DMS114 treated with DMSO at 0.1 percent for 48 hours (cell line): ENCODE measurements around the gene C1QTNF6.
"Not testable (repeated sequence)": the region's sequence is repeated elsewhere in the genome, so short reads cannot be mapped to it uniquely, and the experiment has no call there.

Experiments
- DNase-seq: peaks from one replicate; lab custom pipeline; 2025; ENCODE audit not compliant: unreplicated experiment; lab: John Stamatoyannopoulos, UW

The C1QTNF6 gene

DNA sequence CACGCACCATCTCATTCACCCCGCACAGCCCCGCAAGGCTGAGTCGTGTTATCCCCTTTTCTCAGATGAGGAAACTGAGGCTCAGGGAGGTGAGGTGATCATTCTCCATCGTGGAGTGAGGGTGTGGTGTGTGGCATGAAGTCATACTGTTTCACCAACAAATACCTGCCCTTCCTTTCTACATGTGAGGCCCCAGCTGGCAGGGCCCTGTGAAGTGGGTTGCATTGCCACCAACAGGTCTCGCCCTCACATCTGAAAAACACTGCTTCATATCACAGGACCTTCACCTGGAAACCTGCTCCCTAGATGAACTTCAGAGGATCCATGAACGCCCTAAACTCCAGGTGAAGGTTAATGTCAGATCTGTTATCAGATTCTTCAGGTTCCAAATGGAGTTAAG lies 19.9 kb upstream of the C1QTNF6 start:
- no peak for DNase-seq

DNA sequence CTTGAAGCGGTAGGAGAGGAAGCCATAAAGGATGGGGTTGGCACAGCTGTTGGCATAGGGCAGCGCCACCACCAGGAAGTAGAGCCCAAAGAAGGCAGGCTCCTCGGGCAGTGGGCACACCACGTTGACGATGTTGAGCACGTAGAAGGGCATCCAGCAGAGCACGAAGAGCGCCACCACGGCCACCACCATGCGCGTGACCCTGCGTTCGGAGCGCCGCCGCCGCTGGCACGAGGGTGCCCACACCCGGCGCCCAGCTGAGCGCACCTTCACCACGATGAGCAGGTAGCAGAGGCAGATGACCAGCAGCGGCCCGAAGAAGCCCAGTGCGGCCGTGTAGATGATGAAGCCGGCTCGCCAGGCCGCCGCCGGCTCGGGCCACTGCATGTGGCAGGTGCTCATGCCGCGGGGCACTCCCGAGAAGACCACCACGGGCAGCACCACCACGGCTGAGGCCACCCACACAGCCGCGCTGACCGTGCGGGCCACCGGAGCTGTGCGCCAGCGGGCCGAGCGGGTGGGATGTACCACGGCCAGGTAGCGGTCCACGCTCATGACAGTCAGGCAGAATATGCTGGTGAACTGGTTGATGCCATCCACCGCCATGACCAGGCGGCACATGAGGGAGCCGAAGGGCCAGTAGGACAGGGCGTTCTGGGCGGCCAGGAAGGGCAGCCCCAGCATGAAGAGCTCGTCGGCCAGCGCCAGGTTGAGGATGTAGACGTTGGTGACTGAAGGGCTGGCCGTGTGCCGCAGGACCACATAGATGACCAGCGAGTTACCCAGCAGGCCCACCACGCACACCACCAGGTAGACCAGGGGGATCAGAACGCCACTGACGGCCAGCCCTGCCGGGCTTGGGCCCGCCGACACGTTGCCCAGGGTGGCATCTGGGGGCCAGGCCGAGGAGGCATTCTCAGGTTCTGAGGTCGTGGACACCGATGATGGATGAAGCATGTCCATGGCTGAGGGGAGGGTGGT lies 19.1 kb upstream of the C1QTNF6 start:
- DNase-seq, result no peak

DNA sequence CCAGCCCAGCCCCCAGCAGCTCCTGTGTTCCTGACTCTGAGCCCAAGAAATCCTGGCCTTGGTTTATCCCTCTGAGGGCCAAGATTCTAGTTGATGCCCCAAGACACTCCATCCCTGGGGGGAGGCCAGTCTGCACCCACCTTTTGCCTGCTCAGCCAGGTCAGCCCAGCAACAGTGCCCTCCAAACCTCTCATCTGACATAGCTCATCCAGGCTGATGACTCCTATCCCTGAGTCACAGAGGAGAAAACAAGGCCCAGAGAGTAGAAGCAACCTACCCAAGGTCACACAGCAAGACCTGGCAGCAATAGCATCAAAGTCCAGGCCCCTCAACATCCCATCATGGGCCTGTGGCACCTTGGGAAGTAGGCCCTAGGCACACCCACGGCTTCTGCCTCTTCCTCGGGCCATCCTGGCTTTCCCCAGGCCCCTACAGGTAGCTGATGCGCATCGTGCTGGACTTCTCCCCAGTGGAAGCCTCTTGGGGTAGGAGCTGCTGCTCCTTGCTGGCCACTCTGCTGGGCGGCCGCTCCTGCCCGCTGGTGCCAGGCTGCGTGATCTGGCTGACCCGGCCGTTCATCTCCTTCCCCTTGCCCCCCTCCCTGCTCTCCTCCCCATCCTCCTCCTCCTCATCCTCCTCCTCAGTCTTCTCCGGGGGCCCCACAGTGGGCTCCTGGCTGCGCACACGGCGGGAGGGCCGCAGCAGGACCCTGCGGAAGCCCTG lies 18.2 kb upstream of the C1QTNF6 start:
- DNase-seq, result no peak

DNA sequence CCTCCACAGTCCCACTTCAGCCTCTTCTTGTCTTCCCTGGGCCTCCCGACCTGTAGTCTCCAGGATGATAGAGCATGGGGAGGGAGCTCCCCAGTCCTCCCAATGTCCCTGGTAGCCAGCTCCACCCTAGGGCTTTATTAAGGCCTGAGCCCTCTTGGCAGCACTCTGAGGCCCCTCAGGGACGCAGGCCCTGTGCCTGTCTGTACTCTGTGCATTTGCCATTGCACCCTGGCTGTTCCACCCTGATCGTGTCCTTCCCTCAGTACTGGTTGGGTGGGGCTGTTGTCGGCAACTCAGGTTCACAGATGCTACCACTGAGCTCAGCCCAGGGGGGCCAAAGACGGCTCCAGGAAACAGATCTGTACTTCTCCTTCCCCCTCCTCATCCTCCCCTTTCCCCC lies 17.0 kb upstream of the C1QTNF6 start:
- no peak for DNase-seq

DNA sequence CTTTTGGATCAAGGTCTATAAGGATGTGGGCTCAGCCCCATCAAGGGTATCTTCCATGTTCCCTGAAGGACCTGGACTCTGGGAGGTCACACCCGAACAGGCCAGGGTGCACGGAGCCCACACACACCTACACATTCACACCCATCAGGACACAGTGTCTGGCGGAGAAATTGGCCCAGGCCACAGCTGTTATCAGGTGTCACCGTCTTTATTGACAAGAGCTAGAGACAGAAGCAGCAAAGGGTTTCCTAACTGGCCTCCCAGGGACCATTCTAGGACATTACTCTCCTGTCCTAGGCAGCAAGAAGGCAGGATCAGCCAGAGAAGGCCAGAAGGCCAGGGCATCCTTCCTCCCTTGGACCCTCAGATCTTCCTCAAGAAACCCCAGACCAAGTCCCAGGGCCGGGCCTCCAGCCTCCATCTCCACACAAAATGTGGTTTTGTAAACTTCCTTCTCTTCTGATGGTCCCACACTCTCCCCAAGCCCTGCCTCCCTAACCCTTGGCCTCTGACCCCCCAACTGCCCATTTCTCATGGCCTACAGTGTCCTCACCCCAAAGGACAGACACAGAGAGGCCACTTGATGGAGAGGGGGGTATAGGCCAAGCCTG lies 16.1 kb upstream of the C1QTNF6 start:
- no peak for DNase-seq

DNA sequence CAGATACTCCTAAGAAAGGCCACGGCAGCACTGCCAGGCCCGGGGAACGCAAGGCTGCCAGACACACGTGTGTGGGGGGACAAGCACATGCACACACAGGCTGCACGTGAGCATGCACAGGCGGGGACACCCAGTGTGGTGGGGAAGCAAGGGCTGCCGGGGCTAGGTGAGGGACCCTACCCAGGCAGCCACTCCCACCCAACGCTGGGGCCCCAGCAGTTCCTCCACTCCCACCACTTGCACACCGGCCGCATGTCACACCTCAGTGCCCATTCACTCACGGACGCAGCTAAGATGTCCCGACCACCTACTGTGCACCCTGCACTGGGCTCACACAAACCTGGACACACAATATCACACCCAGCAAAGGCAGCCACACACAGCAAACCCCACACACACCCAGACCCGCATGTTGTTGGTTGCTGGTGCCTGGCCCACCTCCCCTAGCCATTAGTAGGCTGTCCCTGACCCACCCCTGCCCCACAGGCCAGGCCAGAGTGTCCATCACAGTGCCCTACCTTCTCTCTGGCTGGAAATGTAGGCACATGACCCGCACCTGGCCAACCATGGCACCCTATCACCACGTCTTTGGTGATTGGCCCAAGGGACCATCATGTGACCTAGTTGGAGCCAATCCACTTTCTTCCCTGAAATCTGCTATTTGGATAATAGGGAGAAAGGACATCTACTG lies 15.5 kb upstream of the C1QTNF6 start:
- no peak for DNase-seq

DNA sequence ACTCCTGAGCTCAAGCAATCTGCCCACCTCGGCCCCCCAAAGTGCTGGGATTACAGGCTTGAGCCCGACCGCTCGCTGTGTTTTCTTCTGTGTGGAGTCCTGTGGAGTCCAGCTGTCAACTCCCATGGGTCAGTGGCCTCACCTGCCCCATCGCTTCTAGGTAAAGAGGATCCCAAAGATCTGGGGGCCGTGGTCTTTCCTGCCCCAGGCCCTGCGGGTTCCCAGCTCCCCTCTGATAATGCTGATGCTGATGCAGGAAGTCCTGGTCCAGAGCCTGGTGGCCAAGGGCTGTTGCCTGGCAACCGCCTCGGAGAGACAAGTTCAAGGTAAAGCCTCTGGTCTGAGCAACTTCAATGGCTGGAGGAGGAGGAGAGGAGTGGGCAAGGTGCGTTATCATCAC lies 14.7 kb upstream of the C1QTNF6 start:
- DNase-seq, result no peak

DNA sequence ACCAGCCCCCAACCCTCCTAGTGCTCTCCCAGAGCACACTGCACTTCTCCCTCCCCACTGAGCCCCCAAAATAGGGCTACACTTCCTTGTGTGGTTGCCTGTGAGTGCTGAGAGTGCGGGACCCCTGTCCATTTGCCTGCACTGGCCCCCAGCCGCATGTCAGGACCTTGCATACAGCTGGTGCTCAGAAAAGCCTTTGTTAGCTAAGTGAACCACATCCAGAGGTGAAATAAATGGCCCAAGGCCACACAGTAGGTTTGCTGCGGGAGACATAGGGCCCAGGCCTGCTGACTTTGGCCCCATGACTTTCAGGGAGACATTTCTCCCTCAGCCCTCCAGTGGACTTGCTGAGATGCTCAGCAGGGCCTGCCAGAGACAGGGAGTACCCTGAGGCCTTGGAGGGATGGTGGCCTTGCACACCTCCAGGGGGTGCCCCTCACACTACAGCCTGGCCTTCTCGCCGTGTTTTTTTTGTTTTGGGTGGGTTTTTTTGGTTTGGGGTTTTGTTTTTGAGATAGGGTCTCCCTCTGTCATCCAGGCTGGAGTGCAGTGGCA lies 14.0 kb upstream of the C1QTNF6 start:
- DNase-seq, result no peak

DNA sequence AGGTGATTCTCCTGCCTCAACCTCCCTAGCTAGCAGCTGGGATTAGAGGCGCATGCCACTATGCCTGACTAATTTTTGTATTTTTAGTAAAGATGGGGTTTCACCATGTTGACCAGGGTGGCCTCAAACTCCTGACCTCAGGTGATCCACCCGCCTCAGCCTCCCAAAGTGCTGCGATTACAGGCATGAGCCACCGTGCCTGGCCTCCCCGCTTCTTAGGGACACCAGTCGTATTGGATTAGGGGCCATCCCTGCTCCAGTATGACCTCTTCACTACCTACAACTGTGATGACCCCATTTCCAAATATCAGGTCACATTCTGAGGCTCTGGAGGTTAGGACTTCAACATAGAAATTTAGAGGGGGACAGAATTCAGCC lies 13.4 kb upstream of the C1QTNF6 start:
- not testable (repeated sequence) for DNase-seq

DNA sequence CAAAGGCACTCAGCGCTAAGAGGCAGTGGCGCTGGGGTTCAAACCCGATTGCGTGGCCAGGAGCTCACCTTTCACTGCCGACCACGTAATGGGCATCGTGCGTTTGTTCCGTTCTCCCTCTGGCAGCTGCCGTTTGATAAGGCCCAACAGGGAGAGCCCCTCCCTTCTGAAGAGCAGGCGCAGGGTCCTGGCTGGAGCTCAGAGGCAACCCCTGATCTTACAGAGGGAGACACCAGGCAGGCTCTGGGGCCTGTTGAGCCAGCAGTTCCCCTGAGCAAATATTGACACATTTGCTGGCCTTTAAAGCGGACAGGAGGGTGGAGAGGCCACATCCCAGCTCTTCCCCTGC lies 11.7 kb upstream of the C1QTNF6 start:
- no peak for DNase-seq

DNA sequence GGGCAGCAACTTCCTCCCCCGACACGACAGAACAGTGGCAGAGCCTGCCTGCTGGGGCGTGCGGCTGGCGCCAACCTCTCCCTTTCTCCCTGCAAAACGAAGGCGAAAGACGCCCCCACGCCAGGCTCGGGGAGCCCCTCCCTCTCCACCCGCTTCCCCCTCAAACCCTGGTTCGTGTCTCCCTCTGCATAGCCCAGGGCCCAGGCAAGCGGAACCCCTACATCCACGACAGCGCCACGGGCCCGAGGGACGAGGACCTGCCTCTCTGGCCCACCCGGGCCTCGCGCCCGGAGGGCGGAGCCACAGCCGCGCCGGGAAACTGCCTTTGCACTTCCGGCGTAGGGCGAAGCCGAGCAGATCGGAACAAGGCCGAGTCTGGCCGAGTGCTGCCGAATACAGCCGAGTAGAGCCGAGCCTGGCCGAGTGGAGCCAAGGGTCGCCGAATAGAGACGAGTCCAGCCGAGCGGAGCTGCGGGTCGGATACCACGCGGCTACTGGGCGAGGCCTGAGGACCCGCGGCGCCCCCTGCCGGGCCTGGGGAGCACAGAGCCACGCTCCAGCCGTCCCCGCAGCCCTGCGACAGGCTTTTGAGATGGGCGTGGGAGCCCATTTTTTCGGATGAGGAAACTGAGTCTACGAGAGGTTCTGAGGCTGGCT lies 11.2 kb upstream of the C1QTNF6 start:
- DNase-seq, result peak; percentile 91

DNA sequence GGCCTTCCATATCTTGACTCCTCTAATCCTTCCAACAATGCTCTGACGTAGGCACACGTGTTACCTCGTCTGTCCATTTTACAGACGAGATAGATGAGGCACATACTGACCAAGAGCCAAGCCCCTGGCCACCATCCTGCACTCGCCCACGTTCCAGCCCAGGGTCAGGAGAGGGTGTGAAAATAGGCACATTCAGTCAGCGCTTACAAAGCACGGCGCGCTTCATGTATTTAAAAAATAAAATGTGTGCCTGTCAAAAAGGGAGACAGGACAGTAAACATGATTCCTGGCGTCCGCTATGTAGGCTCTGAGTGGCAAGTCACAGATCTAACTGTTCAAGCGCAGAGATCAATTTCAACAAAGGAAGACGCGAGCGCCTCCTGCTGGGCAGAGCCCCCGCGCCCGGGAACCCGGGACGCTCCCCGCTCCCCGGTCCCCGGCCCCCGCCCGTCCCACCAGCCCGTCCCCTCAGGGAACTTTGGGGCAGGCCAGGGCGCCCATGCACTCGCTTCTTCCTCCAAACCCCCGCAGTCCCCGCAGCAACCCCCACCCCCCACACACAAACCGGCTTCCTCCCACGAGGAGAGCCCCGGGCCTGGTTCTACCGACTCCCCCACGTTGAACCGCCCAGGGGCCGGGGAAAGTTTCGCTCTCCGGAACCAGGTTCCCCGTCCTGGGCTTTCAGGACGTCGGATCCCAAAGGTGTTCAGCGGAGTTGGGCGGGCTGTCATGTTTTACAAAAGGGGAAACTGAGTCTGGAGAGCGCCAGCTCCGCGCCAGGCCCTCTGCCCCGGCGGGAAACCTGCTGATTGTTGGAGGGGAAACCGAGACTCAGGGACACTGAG lies 10.4 kb upstream of the C1QTNF6 start:
- DNase-seq, result peak; percentile 15

DNA sequence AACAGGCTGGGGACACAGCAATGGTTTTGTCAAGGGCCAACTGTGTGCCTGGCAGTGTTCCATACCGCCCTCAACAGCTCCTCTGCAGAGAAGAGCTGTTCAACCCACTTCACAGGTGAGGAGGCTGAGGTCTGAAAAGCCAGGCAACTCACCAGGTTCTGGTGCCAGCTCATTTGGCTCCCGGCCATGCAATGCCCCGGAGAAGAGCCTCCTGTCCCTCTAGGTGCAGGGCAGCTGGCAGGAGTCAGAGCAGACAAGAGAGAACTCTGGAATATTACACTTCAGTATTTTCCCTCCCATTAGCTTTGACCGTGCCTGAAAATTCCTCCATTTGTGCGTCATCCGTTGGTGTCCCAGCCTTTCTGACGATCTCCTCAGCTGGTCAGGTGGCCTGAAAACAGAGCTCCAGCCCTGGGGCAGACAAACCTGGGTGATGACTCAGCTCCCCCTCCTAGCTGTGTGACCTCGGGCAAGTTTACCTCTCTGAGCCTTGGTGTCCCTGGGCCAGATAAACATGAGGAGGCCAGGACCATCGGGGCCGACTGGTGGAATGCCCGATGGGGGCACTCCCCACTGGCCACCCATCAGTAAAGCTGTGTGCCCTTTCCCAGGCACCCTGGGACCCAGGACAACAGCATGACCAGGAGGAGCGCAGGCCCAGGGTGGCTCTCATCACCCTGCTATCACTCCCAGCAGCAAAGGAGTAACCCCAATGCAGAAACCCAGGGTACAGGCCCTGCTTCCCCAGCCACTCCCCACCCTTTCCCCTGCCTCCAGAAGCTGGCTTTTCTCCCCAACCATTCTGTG lies 9.6 kb upstream of the C1QTNF6 start:
- no peak for DNase-seq

DNA sequence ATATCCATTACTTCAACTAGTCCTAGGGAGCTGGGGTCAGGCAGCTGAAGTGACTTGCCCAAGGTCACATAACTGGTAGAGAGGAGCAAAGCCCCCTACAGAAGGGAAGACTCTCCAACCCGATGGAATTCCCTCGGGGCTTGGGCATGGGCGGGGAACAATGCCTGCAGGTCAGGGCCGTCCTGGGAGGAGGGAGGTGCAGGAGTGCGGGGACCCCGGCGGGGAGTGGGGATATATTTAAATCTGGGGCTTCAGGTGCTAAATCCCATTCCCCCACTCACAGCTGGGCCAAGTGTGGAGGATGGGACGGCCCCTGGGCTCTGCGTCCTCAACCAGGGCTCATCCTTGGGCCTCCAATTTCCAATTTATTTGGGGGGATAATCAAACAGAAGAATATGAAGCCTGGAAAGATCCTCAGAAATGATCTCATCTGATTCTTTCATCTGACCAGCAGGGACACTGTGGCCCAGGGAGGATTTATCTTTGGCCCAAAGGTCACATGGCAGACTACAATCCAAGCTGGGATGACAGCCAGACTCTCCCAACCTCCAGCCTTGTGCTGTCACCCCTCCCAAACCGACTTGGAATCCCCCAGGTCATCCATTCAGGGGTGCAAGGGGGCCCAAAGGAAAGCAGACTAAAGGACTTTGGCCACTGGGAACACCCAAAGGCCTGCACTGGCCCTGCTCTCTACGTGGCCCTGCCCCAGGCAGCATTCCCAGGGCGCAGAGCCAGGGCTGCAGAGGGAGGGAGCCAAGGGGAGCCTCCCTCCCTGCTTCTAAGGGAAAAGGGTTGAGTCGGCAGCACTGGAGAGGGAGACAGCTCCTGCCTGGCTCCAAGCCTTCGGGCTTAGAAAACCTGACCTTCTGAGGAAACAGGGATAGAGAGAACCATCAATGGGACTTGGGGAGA lies 8.7 kb upstream of the C1QTNF6 start:
- DNase-seq, result no peak

DNA sequence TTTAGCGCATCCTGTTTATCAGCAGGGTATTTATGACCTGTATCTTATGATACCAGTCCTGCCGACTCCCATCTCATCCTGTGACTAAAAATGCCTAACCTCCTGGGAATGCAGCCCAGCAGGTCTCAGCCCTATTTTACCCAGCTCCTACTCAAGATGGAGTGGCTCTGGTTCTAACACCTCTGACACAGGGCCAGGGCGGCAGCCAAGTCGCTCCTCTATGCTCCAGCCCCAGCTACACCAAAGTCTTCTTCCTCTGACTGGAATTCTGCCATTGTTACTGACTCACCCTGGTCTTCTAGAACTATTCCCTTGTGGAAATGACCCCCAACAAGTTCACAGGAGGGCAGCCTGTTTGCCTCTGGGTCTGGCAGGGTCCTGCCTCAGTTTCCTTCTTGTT lies 7.9 kb upstream of the C1QTNF6 start:
- DNase-seq, result no peak

DNA sequence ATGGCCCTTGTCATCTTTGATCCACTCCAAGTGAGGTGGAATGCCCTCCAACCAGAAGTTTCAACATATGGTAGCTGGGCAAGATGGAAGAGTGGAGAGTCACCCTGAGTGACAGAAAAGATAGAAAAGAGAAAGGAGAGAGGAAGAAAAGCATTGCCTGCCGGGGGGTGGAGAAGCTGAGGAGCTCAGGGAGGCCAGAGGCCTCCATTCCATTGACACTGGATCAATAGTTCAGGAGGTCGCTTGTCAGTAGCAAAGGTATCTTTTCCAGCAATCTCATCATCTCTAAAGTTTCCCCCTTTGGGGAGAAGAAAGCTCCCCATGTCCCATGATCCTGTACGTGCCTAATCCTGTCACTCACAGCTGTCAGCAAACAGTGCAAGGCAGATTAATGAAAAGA lies 6.7 kb upstream of the C1QTNF6 start:
- DNase-seq, result no peak

DNA sequence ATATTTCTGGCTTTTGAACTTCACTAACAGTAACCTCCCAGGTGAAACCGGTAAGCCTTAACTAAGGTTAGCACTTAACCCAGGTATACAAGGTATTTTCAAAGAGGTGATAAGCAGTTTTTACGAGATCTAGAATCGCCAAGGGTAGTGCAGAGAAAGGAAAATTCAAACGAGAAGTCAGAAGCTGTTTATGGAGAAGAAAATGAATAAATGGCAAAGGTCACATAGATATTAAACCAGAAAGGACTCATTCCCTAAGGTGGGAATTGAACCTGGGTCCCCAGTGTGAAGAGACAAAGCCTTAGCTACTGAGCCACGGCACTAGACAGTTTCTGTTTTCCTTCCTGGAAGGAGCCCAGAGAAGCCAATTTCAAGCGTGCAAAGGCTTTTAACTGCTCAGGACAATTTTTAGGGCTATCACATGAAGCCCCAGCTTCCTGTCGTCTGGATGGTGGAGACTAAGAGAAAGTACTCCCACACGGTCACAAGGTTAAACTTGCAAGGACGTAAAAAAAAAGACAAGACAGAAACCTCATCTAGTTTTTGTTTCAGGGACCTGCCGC lies 5.7 kb upstream of the C1QTNF6 start:
- DNase-seq, result no peak

DNA sequence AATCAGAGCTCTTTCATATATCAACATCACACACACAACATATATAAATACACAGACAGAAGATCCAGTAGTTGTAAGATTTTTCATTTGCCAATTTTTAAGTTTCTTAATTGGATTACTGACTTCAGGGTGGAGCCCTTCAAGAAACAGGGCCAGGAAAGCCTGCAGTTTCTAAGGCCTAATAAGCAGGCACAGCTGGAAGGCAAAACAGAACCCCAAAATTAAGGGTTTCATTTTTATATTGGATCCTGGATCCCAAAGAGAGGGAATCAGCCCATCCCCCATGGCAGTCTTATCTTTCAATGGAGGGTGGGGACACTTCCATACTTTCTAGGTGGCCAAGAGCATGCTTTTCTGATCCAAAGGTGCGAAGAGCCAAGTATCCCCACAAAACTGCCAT lies 4.7 kb upstream of the C1QTNF6 start:
- DNase-seq, result no peak
